Adrenal gland (tissue), 5 donors: ENCODE data around the gene ARL15.

ENCODE experiments used
- CTCF ChIP-seq, 6 experiments: fragments of 450-650 bp in 4 of 6; fragments of 200-600 bp in 2 of 6; sonication (generic) in 1 of 6; IDR thresholded peaks; 1 replicate in 5 of 6; 2 replicates in 1 of 6; pipeline versions ENCODE4 v1.5.1 to v1.8.0; 2016 to 2021; ENCODE audit warnings: antibody characterized with exemption in 6 of 6, mild to moderate bottlenecking in 2 of 6, moderate library complexity in 1 of 6
- POLR2A ChIP-seq, 2 donors: fragments of 450-650 bp; IDR thresholded peaks; one replicate each; pipeline ENCODE4 v1.6.1; 2017; ENCODE audit warnings: antibody characterized with exemption in 2 of 2, mild to moderate bottlenecking in 2 of 2, moderate library complexity in 1 of 2
- donor health status: DM: no; HTN: no; CAD: no.

GRCh38 chr5:53974021-53974420, 336.4 kb downstream of the ARL15 start:
- TF ChIP-seq CTCF (IDR thresholded peaks at IDR 0.05) (no peak), POLR2A (IDR thresholded peaks at IDR 0.05) (no peak)
